Measurements from ENCODE around the gene PMVK.

PMVK gene

GRCh38 chr1:154883919-154884868 lies 52.3 kb downstream of the PMVK start:
- Histone ChIP-seq H3K4me1 (no peaks in the 10 kb centered on the region), H3K27me3 (peaks cover 0 to 2% of the 10 kb centered on the region in 2 donors), H3K27ac (no peak overlapping the region), H3K9me3 (no peaks in the 10 kb centered on the region), H3K36me3 (no peaks in the 10 kb centered on the region), H3K4me3 (no peak overlapping the region)
- no peak for DNase-seq
- intact Hi-C loops (cut with DNase I; ENCODE audit: low total_unique reads), result loop anchor here (2.0 to 10.0 kb wide), 3 partner anchors 219 to 389 kb away; no protein-coding TSS in a partner anchor
- TF ChIP-seq CTCF (IDR thresholded peaks at IDR 0.05), result no peak

GRCh38 chr1:154881820-154882535 lies 54.5 kb downstream of the PMVK start:
- Histone ChIP-seq H3K4me1 (no peaks in the 10 kb centered on the region), H3K27me3 (peaks cover 0 to 13% of the 10 kb centered on the region in 2 donors), H3K4me3 (no peak overlapping the region), H3K36me3 (no peaks in the 10 kb centered on the region), H3K27ac (no peak overlapping the region), H3K9me3 (no peaks in the 10 kb centered on the region)
- DNase-seq, result no peak
- intact Hi-C loops (cut with DNase I; ENCODE audit: low total_unique reads), result loop anchor here (2.0 to 10.0 kb wide), 3 partner anchors 217 to 387 kb away; no protein-coding TSS in a partner anchor
- TF ChIP-seq CTCF (IDR thresholded peaks at IDR 0.05), result no peak

GRCh38 chr1:154880671-154881070 lies 55.8 kb downstream of the PMVK start:
- TF ChIP-seq CTCF (IDR thresholded peaks at IDR 0.05), result no peak
- peaks cover 0 to 13% of the 10 kb centered on the region in 2 donors for H3K27me3 ChIP-seq
- no peaks in the 10 kb centered on the region for H3K4me1 ChIP-seq
- H3K27ac ChIP-seq, result no peak overlapping the region
- no peaks in the 10 kb centered on the region for H3K36me3 ChIP-seq
- no peaks in the 10 kb centered on the region for H3K9me3 ChIP-seq
- no peak overlapping the region for H3K4me3 ChIP-seq
- no peak for DNase-seq
- intact Hi-C loops (cut with DNase I; ENCODE audit: low total_unique reads), result loop anchor here (10.0 kb wide), 2 partner anchors 216 to 386 kb away; no protein-coding TSS in a partner anchor

- no peaks in the 10 kb centered on the region for H3K4me1 ChIP-seq
- H3K36me3 ChIP-seq, result no peaks in the 10 kb centered on the region
- no peak overlapping the region for H3K27ac ChIP-seq
- DNase-seq, result peak in 1 of 2 donors; percentile 63
- peaks cover 0 to 16% of the 10 kb centered on the region in 2 donors for H3K27me3 ChIP-seq
- intact Hi-C loops (cut with DNase I; ENCODE audit: low total_unique reads), result no loop called here
- H3K9me3 ChIP-seq, result no peaks in the 10 kb centered on the region
- no peak for TF ChIP-seq CTCF (IDR thresholded peaks at IDR 0.05)
- no peak overlapping the region for H3K4me3 ChIP-seq
These were observed 57.5 kb downstream of the PMVK start for GRCh38 chr1:154879038-154879421.

GRCh38 chr1:154878371-154879037 lies 58.0 kb downstream of the PMVK start:
- peak; percentile 74 to 82 for DNase-seq
- Histone ChIP-seq H3K27ac (no peak overlapping the region), H3K36me3 (no peaks in the 10 kb centered on the region), H3K4me1 (no peaks in the 10 kb centered on the region), H3K27me3 (peaks cover 0 to 21% of the 10 kb centered on the region in 2 donors), H3K9me3 (no peaks in the 10 kb centered on the region), H3K4me3 (no peak overlapping the region)
- peak; percentile 77 to 86 for TF ChIP-seq CTCF (IDR thresholded peaks at IDR 0.05)
- intact Hi-C loops (cut with DNase I; ENCODE audit: low total_unique reads), result no loop called here

Measured in tibial artery (tissue), 4 donors.